Parathyroid adenoma (tissue), 2 donors: ENCODE data around the gene ASB7.

Experiments used
- H2AFZ ChIP-seq: fragments of 300-600 bp; sonication (generic); one replicate; pipeline ENCODE4 v1.7.0; 2017; ENCODE audit warnings: antibody characterized with exemption, mild to moderate bottlenecking
- H3K27ac ChIP-seq: fragments of 300-600 bp; sonication (generic); one replicate; pipeline ENCODE4 v1.7.0; 2017
- H3K27me3 ChIP-seq: fragments of 300-600 bp; sonication (generic); one replicate; pipeline ENCODE4 v1.7.0; 2017; ENCODE audit warnings: low read length; ENCODE audit not compliant: control insufficient read depth, insufficient read depth
- H3K36me3 ChIP-seq: fragments of 300-600 bp; sonication (generic); one replicate; pipeline ENCODE4 v1.7.0; 2017; ENCODE audit warnings: low read length; ENCODE audit not compliant: control insufficient read depth, insufficient read depth
- H3K4me1 ChIP-seq: fragments of 300-600 bp; sonication (generic); one replicate; pipeline ENCODE4 v1.7.0; 2017; ENCODE audit warnings: control low read depth
- H3K4me2 ChIP-seq: fragments of 300-600 bp; sonication (generic); one replicate; pipeline ENCODE4 v1.7.0; 2017; ENCODE audit warnings: low read length
- H3K4me3 ChIP-seq: fragments of 300-600 bp; sonication (generic); one replicate; pipeline ENCODE4 v1.7.0; 2017; ENCODE audit warnings: low read depth, low read length
- H3K79me2 ChIP-seq: fragments of 300-600 bp; sonication (generic); one replicate; pipeline ENCODE4 v1.7.0; 2017; ENCODE audit warnings: control low read depth
- H3K9ac ChIP-seq: fragments of 300-600 bp; sonication (generic); one replicate; pipeline ENCODE4 v1.7.0; 2017; ENCODE audit warnings: mild to moderate bottlenecking
- H3K9me3 ChIP-seq: fragments of 300-600 bp; sonication (generic); one replicate; pipeline ENCODE4 v1.7.0; 2017; ENCODE audit warnings: low read length; ENCODE audit not compliant: control insufficient read depth
- CTCF ChIP-seq: fragments of 300-600 bp; sonication (generic); IDR thresholded peaks from one replicate; pipeline ENCODE4 v1.7.0; 2017; ENCODE audit warnings: antibody characterized with exemption, mild to moderate bottlenecking
- donor health status: primary hyperparathyroidism.

ASB7 gene

DNA sequence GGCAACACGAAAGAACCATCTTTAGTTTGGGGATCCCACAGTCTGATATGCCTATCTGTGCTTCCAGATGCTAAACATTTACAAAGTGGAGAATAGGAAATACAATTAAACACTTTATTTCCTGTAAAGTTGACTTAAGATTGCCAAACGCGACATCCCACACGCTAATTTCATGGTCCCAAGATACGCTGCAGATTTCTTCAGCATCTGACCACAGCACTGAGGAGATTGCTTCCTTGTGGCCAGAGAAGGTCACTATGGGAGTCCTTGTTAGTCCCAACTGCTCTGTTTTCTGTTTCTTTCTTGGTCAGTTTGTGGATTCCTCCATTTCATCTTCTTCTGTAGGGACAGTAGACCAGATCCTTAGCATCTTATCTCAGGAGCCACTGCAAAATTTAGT, 43.3 kb downstream of the ASB7 start:
- Histone ChIP-seq H3K4me2 (no peak overlapping the region), H3K79me2 (no peaks in the 10 kb centered on the region), H3K27me3 (no peaks in the 10 kb centered on the region), H3K9me3 (no peaks in the 10 kb centered on the region), H3K4me1 (no peaks in the 10 kb centered on the region), H3K4me3 (no peak overlapping the region), H2AFZ (no peak overlapping the region), H3K27ac (no peak overlapping the region), H3K9ac (no peak overlapping the region), H3K36me3 (no peaks in the 10 kb centered on the region)
- TF ChIP-seq CTCF: no peak

GRCh38 chr15:100648951-100649350, 46.6 kb downstream of the ASB7 start:
- no peak overlapping the region for H3K27ac ChIP-seq
- no peak overlapping the region for H3K4me3 ChIP-seq
- no peak overlapping the region for H3K9ac ChIP-seq
- no peak overlapping the region for H3K4me2 ChIP-seq
- no peaks in the 10 kb centered on the region for H3K36me3 ChIP-seq
- no peaks in the 10 kb centered on the region for H3K27me3 ChIP-seq
- no peak overlapping the region for H2AFZ ChIP-seq
- H3K9me3 ChIP-seq: no peaks in the 10 kb centered on the region
- no peaks in the 10 kb centered on the region for H3K79me2 ChIP-seq
- no peak for TF ChIP-seq CTCF
- no peaks in the 10 kb centered on the region for H3K4me1 ChIP-seq

DNA sequence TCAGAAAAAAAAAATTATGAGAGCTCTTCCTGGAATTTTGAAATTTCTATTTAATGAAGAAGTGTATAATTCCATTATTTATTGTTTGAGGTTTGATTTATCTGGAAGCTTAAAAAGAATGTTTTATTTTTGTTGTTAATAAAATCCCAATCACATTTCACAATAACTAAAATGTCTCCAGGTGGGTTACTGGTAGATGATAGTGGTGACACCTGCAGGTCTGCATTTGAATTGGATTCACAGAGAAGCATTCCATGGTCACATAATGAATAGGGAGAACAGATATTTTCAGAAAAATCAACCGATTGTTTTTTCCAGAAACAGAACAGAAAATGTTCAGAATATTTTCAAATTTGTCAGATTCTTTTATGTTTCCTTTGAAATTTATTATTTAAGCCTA, 48.3 kb downstream of the ASB7 start:
- Histone ChIP-seq H3K4me1 (no peaks in the 10 kb centered on the region), H3K4me3 (no peak overlapping the region), H3K27ac (no peak overlapping the region), H3K4me2 (no peak overlapping the region), H3K36me3 (no peaks in the 10 kb centered on the region), H3K79me2 (no peaks in the 10 kb centered on the region), H2AFZ (no peak overlapping the region), H3K9ac (no peak overlapping the region), H3K9me3 (no peaks in the 10 kb centered on the region), H3K27me3 (no peaks in the 10 kb centered on the region)
- TF ChIP-seq CTCF: no peak

DNA sequence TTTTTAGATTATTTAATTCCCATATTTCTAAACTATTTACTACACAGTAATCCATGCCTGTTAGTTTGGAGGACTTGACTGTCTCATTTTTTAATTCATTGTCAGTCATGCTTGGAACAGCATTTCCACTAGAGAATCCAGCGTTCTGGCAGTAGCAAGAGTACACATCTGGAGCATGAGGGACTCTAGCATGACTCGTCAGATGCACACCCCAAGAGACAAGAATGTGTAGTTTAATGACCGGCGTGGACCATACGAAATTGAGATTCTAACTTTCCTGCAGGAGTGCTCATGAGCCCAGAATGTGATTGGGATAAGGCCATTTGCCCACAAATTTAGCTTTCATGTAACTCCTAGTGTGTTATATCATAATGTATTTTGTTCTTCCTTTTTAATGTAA, 48.9 kb downstream of the ASB7 start:
- Histone ChIP-seq H3K27me3 (no peaks in the 10 kb centered on the region), H3K27ac (no peak overlapping the region), H3K4me1 (no peaks in the 10 kb centered on the region), H3K4me2 (no peak overlapping the region), H3K36me3 (no peaks in the 10 kb centered on the region), H3K9me3 (no peaks in the 10 kb centered on the region), H3K4me3 (no peak overlapping the region), H2AFZ (no peak overlapping the region), H3K79me2 (no peaks in the 10 kb centered on the region), H3K9ac (no peak overlapping the region)
- TF ChIP-seq CTCF: no peak

- TF ChIP-seq CTCF: no peak
- H3K4me2 ChIP-seq: no peak overlapping the region
- no peaks in the 10 kb centered on the region for H3K79me2 ChIP-seq
- no peak overlapping the region for H3K9ac ChIP-seq
- H3K27me3 ChIP-seq: no peaks in the 10 kb centered on the region
- H3K4me1 ChIP-seq: no peaks in the 10 kb centered on the region
- H2AFZ ChIP-seq: no peak overlapping the region
- H3K36me3 ChIP-seq: no peaks in the 10 kb centered on the region
- H3K27ac ChIP-seq: no peak overlapping the region
- H3K4me3 ChIP-seq: no peak overlapping the region
- no peaks in the 10 kb centered on the region for H3K9me3 ChIP-seq
Observed at GRCh38 chr15:100652116-100652515, 49.7 kb downstream of the ASB7 start.
